Endothelial cell (in vitro differentiated cells): ENCODE measurements around the gene SPG7. TPM values are rescaled to one million over a fixed set of nuclear protein-coding genes. Genes with fewer than 3 reads are reported as not detected.

Experiments
- DNase-seq: peaks from one replicate; pipeline ENCODE4 v3.0.0; 2021; ENCODE audit warnings: low spot score
- H3K27ac Mint-ChIP-seq: one replicate; pipeline ENCODE4 v1.8.0; 2021; ENCODE audit warnings: mixed read lengths, inconsistent platforms; ENCODE audit not compliant: unreplicated experiment
- H3K27me3 Mint-ChIP-seq: one replicate; pipeline ENCODE4 v1.8.0; 2021; ENCODE audit warnings: mild to moderate bottlenecking, moderate library complexity, mixed read lengths, inconsistent platforms; ENCODE audit not compliant: unreplicated experiment
- H3K36me3 Mint-ChIP-seq: one replicate; pipeline ENCODE4 v1.8.0; 2021; ENCODE audit warnings: mild to moderate bottlenecking, low read depth, mixed read lengths, inconsistent platforms; ENCODE audit not compliant: unreplicated experiment
- H3K4me1 Mint-ChIP-seq: one replicate; pipeline ENCODE4 v1.8.0; 2021; ENCODE audit warnings: mild to moderate bottlenecking, mixed read lengths, inconsistent platforms; ENCODE audit not compliant: unreplicated experiment
- H3K4me3 Mint-ChIP-seq: one replicate; pipeline ENCODE4 v1.8.0; 2021; ENCODE audit warnings: mild to moderate bottlenecking, mixed read lengths, inconsistent platforms; ENCODE audit not compliant: unreplicated experiment
- H3K9me3 Mint-ChIP-seq: one replicate; pipeline ENCODE4 v1.8.0; 2021; ENCODE audit warnings: mixed read lengths, inconsistent platforms; ENCODE audit not compliant: unreplicated experiment
- total RNA-seq: library from RNA; stranded (reverse); fragmentation: NEBNext Ultra II Directional; extraction: Animal tissue kit (Norgen Biotek cat#: 25700); gene quantifications from one replicate; pipeline ENCODE4 v1.2.1, GENCODE V29; 2021; ENCODE audit not compliant: unreplicated experiment
- TF ChIP-seq, protein P1 (sequence below): fragments of 200-600 bp; sonication (generic); IDR thresholded peaks from one replicate; pipeline ENCODE4 v1.5.0; 2021; ENCODE audit warnings: antibody characterized with exemption; ENCODE audit not compliant: unreplicated experiment

The SPG7 gene
- total RNA-seq, 1 donor from 2014 or later, result 207 TPM

DNA sequence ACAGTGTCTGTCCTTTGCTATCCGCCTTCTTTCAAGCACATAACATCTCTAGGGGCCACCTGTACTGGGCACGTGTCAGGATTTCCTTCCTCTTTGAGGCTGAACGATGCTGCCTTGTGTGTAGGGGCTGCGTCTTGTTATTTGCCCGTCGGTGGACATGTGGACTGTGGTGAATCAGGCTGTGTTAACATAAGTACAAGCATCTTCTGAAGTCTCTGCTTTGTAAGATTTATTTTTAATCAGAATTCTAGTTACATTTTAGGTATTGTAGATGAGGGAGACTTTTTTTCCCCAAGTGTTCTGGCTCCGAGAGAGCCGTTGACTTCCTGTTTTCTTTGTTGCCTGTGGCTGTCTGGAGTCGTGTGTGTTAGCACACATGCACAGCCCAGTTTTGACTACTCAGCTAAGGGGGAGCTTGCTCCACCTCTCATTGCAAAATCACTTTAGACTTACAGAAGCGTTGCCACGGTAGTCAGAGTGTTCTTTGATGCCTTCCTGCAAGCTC, 26.1 kb downstream of the SPG7 start:
- Mint-ChIP-seq H3K4me3 (peak overlapping the region; percentile 35), H3K9me3 (no peaks in the 10 kb centered on the region), H3K36me3 (peaks cover 40% of the 10 kb centered on the region), H3K4me1 (peaks cover 34% of the 10 kb centered on the region), H3K27ac (peak overlapping the region; percentile 86), H3K27me3 (peaks cover 6% of the 10 kb centered on the region)
- peak; percentile 16 for DNase-seq
- TF ChIP-seq, protein P1, sequence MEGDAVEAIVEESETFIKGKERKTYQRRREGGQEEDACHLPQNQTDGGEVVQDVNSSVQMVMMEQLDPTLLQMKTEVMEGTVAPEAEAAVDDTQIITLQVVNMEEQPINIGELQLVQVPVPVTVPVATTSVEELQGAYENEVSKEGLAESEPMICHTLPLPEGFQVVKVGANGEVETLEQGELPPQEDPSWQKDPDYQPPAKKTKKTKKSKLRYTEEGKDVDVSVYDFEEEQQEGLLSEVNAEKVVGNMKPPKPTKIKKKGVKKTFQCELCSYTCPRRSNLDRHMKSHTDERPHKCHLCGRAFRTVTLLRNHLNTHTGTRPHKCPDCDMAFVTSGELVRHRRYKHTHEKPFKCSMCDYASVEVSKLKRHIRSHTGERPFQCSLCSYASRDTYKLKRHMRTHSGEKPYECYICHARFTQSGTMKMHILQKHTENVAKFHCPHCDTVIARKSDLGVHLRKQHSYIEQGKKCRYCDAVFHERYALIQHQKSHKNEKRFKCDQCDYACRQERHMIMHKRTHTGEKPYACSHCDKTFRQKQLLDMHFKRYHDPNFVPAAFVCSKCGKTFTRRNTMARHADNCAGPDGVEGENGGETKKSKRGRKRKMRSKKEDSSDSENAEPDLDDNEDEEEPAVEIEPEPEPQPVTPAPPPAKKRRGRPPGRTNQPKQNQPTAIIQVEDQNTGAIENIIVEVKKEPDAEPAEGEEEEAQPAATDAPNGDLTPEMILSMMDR, result no peak

DNA sequence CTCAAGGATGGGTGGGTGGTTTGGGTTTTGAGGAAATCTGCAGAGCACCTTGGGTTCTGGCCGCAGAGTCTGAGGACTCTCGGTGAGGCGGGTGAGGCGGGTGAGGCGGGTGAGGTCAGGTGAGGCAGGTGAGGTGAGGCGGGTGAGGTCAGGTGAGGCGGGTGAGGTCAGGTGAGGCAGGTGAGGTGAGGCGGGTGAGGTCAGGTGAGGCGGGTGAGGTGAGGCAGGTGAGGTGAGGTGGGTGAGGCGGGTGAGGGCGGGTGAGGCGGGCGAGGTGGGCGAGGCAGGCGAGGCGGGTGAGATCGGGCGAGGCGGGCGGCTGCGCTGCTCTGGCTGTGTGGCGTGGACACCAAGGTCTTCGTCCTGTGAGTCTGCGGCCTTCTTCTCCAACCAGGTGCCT, 28.2 kb downstream of the SPG7 start:
- Mint-ChIP-seq H3K27me3 (peaks cover 8% of the 10 kb centered on the region), H3K36me3 (peaks cover 46% of the 10 kb centered on the region), H3K27ac (peak overlapping the region; percentile 57), H3K4me1 (peaks cover 32% of the 10 kb centered on the region), H3K4me3 (no peak overlapping the region), H3K9me3 (no peaks in the 10 kb centered on the region)
- DNase-seq, result no peak
- TF ChIP-seq, protein P1, result no peak

DNA sequence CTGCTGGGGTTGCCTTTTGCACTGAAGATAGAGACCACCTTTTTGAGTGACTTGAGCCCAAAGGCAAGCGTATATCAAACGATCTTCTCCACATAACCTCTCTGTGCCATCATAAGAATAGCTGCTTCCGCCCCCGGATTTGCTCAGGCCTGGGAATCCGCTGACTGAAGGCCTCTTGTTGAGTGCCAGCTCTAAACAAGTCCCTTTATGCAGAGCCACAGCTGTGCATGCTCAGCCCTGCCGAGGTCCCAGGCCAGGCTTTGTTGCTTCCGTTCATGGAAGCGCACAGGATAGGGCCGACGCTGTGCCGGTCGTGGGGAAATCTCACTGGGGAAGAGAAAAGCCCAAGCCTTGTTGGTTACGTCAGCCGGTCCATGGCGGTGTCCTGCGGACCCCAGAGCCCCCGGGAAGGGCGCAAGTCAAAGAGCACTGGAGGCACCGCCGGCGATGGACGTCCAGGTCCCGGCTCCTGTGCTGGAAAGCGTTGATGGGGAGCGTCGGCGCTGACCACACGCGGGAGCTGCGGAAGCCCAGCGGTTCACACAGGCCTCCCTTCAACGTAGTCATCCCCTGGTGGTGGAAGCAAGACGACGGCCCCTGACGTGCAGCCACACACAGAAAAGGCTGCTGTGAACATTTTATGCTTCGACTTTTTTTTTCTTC, 28.8 kb downstream of the SPG7 start:
- TF ChIP-seq, protein P1, result no peak
- Mint-ChIP-seq H3K36me3 (peaks cover 44% of the 10 kb centered on the region), H3K9me3 (no peaks in the 10 kb centered on the region), H3K4me1 (peaks cover 26% of the 10 kb centered on the region), H3K27ac (no peak overlapping the region), H3K27me3 (peaks cover 5% of the 10 kb centered on the region), H3K4me3 (no peak overlapping the region)
- no peak for DNase-seq

DNA sequence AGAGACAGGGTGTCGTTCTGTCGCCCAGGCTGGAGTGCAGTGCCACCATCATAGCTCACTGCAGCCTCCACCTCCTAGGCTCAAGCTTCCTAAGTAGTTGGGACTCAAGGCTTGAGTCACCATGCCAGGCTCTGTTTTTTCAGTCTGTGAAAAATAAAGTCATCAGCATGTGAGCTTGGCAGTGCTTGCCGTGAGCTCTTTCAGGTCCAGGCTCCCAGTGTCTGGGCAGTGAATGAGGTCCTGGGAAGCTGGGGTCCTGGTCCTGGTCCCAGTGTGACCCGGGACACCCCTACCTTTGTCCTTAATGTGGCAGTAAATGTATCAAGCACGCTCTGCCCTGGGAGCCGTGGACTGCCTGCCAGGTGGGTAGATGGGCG, 29.3 kb downstream of the SPG7 start:
- Mint-ChIP-seq H3K27me3 (peaks cover 5% of the 10 kb centered on the region), H3K4me3 (no peak overlapping the region), H3K27ac (no peak overlapping the region), H3K4me1 (peaks cover 21% of the 10 kb centered on the region), H3K9me3 (no peaks in the 10 kb centered on the region), H3K36me3 (peaks cover 45% of the 10 kb centered on the region)
- TF ChIP-seq, protein P1, result no peak
- DNase-seq, result no peak

DNA sequence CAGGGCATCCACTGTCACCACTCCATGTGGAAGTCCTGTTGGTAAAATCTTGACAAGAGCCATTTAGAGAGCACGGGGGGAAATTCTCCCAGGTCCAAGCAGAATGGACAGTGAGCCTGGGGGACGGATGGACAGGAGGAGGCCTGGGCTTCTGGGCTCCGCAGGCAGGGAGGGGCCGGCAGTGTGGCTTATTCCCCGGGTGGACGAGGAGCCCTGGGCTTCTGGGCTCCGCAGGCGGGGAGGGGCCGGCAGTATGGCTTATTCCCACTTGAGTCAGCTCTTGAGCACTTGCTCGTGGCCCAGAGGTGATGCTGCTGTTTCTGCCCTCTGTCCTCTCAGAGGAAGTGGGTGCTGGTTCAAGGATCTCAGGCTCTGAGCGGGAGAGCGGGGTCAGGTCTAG, 30.1 kb downstream of the SPG7 start:
- no peak overlapping the region for H3K27ac Mint-ChIP-seq
- no peaks in the 10 kb centered on the region for H3K9me3 Mint-ChIP-seq
- no peak overlapping the region for H3K4me3 Mint-ChIP-seq
- DNase-seq, result no peak
- H3K4me1 Mint-ChIP-seq, result peaks cover 19% of the 10 kb centered on the region
- peaks cover 5% of the 10 kb centered on the region for H3K27me3 Mint-ChIP-seq
- TF ChIP-seq, protein P1, result no peak
- H3K36me3 Mint-ChIP-seq, result peaks cover 45% of the 10 kb centered on the region
